Stimulated activated CD4-positive, alpha-beta T cell treated with anti-CD3 and anti-CD28 coated beads, Interleukin-2, amount 100 ng/mL, for 4 hours (primary cell): ENCODE data around the gene LRFN2.

Source experiments
- DNase-seq: peaks from one replicate; pipeline ENCODE4 v3.0.0-alpha.2; 2020; ENCODE audit warnings: low read depth

LRFN2 gene

DNA sequence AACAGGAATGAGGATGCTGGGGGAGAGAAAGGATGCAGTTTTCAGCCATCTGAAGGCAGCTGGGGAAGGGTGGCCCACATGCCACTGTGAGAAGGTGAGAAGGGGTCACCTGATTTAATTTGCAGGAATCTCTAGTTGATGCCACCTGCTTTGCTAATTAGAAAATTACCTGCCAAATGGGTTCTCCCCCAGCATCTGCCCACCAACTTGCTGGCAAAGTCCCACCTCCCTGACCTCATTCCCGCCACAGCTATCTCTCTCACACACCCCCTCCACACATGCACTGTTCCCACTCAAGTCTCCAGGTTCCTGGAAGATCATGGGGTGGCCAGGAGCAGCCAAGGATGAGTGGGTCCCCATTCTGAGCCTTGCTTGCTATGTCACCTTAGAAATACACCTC is 70.7 kb downstream of the LRFN2 start:
- DNase-seq, result no peak

DNA sequence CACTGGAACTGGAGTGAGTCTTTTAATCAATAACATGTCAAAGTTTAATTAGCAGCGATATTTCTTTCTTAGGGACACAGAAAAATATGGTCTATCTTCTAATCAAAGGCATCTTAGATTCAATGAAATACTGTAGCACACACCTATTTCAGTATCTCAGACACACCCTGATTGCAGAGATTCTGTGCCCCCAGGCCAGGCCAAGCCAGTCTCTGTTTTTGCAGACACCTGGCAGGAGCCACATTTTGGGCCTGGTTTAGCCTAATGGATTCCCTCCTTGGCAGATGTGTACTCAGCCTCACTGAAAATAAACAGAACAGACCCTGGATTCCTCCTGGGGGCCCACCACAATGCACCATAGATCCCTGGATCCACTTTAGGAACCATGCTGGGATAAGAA is 74.8 kb downstream of the LRFN2 start:
- no peak for DNase-seq

DNA sequence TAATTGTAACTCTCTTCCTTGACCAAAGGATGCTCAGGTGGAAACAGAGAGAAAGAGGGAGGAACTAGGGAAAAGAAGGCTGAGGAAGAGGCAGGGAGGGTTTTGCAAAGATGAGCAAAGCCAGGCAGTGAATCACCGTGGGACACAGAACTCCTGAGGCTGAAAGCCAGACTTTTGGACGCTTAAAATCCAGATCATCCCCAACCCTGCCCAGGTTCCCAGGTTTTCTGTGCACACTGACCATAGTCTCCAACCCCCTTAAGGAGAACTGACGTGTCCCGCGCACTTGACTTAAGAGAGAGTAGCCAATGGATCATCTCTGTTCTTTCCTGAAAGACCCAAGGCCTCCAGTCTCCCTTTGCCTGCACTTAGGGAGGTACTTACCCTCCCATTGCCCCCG is 75.3 kb downstream of the LRFN2 start:
- DNase-seq, result no peak

DNA sequence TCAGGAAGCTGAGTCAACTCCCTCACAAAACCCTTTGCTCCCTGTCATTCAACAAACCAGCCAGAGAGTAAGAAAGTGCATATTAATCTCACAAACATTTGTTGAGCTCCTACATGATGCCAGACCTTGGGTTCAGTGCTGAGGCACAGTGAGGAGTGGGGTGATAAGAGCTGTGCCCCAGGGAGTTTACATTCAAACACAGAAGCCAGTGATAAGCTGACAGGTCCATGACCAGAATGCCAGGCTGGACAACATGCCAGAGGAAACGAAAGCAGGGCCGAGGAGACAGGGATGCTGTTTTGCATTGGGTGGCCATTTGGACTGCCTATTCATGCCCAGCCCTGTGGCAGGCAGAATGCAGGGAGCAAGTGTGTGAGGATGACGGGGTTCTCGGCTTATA is 76.7 kb downstream of the LRFN2 start:
- DNase-seq, result no peak

DNA sequence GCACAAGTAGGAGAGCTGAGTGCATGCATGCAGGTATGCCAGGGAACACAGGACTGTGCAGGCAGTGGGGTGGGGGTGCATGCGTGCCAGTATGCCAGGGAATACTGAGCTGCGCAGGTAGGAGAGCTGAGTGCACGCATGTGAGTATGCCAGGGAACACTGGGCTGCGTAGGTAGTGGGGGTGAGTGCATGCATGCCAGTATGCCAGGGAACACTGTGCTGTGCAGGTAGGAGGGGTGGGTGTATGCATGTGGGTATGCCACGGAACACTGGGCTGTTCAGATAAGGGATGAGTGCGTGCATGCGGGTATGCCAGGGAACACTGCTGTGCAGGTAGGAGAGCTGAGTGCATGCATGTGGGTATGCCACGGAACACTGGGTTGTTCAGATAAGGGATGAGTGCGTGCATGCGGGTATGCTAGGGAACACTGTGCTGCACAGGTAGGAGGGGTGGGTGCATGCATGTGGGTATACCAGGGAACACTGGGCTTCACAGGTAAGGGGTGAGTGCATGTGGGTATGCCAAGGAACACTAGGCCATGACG is 77.4 kb downstream of the LRFN2 start:
- DNase-seq, result no peak

DNA sequence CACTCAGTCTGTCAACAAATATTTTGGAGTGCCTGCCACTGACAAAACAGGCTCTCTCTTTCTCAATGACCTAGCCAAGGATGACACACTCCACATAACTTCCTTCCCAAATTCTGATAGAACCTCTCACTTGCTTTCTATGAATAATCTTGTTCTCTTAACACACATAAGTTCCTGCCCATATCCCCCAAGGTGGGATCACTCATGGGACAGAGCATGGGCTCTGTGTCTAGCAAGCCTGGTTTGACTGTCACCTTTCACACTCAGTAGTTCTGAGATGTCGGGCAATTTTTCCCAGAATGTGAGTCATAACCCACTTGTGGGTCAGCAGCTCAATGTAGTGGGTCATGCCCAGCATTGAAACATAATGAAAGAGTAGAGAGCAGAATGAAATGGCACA is 78.1 kb downstream of the LRFN2 start:
- DNase-seq, result no peak

DNA sequence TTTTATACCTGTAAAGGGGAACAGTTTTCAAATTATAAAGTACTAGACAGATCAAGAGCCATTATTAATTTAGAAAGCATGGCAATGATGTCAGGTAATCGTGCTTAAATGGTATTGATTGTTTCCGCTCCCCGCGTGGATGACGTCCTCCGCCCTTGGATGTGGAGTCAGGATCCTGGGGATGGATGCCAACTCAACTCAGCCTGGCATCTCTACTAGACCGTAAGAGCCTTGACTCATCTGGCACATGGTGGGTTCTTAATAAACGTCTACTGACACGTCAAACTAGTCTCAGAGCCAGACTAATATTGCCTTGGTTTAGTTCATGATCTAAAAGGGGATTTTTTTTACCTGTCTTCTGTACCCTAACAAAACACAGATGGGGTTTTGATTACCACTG is 80.2 kb downstream of the LRFN2 start:
- no peak for DNase-seq

DNA sequence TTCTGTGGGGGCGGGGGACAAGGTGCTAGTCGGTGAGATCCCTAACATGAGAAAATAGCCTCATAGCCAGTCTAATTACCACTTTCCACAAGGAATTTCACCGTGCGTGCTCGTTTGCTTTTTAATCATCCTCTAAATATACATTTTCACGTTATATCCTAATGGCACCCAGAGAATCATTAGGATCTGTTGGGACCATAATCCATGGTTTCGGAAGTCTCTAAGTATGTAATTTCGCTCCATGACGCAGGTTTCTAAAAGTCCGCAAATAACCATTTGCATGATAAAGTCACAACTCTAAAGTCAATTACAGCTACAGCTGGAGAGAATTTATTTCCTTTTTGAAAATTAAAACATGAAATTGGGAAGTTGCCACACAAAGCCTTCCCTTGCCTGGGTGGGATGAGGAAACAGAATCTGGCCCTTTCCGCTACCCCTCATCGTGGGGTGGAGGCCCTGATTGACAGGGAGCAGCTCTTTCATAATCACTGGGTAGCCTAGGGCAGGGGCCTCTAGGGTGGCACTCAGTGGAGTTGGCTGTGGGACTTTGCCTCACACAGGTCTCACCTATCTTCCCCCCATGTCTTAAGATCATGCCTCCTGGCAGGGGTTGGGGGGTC is 81.9 kb downstream of the LRFN2 start:
- DNase-seq, result no peak

DNA sequence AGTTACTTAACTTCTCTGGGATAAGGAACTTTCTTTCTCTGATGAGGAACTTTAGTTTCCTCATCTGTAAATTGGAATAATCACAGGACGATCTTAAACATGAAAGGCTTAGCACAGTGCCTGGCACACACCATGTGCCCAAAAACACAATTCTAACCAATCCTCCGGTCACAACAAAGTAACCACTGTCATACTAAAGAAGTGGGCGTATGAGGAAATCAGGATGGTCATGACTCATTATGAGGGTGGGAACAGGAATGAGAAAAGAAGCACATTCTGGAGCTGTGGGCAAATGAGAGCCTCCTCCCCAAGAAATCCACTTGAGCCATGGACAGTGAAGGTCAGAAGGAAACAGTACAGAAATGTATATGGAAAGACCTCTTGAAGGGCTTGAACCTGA is 82.9 kb downstream of the LRFN2 start:
- no peak for DNase-seq

DNA sequence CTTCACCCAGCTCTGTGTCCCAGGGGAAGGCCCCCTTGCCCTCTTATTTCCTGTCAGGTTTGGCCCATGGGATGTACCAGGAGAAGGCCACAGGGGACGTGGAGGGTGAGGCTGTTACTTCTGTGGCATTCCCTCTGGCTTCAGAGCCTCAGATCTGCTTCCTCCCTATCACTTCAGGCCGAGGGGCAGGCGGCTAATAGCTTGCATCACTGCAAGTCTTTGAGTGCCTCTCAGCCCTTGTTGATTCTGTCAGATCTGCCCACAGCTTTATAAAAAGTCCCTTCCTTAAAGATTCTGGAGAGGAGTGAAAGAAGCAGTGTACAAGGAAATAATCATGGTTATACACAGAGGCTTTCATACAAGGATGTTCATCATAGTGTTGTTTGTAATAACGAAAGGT is 86.9 kb downstream of the LRFN2 start:
- DNase-seq, result no peak

DNA sequence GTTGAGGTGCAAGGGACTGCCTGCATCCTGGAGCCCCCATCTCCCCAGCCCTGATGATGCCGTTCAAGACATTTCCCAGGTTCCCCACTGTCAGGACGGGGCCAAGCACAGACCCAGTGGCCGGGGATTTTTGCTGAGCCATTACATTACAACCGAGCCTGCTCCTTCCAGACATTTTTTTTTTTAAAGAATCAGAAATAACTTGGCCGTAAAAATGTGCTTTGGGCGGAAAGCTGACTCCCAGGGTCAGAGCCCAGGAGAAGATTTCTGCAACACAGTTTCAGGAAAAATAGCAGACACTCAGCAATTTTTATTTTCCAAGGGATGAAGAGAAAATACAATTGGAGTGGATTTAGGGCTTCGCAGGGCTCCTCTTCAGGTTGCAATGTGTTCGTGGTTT is 87.9 kb downstream of the LRFN2 start:
- no peak for DNase-seq

DNA sequence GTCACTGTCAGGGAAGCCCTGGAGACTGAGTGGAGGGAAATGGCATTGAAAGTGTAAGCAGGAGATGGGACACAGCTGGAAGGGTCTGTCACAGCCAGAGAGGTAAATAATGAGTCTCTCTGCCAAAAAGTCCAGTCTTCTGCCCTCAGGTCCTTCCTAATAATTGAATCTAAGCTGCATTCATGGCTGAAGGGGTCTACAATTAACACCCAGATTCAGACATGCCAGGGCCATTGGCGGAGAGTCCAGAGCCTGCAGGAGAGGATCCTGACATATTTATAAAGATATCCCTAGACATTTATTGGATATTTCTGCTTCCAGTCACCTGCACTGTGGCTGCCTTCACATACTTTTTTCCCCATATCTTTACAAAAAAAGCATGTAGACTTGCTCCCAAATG is 89.0 kb downstream of the LRFN2 start:
- no peak for DNase-seq

DNA sequence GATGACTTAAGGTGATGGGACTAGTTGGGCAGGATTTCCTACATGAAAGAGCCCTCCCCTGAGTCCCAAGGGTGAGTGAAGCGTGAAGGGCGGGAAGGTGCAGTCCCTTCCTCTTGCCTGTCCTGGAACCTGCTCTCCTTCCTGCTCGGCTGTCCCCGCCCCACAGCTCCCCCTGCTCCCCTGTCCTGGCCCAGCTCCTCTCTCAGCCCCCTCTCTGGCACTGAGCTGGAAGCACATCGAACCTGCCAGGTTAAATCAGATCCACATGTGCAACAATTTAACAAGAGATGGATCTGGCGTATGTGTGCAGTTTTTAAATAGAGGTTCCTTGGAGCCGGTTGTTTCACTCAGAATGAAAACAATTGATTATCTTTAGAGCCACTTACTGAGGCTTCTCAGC is 95.0 kb downstream of the LRFN2 start:
- no peak for DNase-seq

DNA sequence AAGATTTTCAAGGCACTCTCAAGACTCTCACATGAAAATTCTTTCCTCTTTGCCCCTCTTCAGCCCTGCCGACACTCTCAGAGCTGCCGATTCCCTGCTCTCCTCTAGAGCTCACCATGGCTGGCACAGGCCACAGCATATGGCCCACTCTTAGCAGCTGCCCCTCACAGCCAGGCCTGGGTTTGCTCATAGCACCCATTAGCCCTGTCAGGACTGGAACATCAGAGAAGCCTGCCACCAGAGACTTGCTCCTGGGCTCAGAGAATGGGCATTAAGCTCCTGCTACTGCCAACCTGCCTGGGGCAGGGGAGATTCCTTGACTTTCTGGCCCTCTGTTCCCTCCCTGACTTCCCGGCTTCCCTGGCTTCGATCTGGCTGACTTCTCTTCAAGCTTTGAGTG is 96.7 kb downstream of the LRFN2 start:
- no peak for DNase-seq

DNA sequence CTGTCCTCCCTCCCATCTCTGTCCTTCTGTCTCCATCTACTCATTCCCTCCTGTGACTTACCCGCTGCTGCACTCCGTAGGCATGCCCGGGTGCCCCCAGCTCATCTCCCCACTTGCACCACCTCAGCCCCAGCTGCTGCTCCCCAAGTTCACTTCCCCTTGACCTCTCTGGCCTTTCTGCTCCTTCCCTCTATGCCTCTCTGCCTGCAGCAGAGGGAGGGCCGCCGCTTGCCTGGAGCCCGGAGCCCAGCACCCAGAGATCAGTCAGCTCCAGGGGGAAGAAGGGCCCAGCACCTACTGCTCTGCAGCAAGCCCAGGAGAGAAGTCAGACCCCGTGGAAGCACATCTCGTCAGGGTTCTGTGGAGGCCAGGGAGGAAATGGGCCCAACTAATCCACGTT is 97.4 kb downstream of the LRFN2 start:
- no peak for DNase-seq

DNA sequence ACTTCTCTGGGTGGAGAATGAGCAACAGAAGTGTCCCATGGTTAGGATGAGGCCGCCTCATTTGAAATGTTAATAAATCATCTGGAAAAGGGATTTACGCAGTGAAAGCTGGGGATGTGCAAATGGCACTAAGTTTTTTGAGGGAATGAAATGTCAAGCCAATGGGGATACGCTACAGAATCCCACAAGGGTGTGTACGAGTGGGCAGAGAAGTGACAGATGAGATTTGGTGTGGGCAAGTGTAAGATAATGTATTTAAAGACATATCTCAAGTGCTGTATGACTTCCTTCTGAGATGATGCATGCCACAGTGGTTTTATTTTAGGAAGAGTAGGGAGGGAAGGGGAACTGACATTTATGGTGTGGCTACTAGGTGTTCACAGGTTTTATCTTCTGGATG is 100.6 kb downstream of the LRFN2 start:
- no peak for DNase-seq

DNA sequence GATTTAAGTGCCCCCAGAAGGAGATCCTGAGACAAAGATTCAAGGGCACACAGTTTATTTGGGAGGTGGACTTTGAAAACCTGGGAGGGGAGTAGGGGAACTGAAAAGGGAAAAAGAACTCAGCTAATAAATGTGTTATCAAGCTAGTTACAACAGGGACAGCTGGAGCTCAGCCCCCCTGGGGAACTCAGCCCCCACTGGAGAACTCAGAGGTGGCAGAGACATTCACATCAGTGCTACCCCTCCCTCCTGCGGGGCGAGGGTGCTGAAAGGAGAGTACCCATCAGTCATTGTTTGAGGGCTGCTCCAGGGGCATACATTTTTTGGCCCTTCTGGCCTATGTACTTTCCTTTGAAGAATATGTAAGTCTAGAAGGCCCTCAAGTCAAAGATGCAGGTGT is 101.4 kb downstream of the LRFN2 start:
- no peak for DNase-seq

DNA sequence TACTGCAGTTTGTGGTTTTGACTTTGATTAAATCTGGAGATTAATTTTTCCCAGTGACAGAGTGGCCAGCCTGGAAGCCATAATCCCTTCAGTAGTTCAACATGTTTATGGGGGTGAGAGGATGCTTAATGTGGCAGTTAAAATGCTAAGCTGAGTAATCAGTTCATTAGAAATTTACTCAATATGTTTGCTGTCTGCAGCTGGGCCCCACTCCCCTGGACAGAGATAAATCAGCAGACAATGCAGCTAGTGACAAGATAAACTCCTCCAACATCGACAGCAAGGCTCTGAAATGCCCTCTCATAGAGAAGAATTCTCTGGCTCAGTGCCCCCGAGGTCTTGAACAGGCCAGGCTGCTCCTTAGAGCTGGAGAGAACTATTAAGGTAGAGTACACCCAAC is 101.9 kb downstream of the LRFN2 start:
- no peak for DNase-seq

DNA sequence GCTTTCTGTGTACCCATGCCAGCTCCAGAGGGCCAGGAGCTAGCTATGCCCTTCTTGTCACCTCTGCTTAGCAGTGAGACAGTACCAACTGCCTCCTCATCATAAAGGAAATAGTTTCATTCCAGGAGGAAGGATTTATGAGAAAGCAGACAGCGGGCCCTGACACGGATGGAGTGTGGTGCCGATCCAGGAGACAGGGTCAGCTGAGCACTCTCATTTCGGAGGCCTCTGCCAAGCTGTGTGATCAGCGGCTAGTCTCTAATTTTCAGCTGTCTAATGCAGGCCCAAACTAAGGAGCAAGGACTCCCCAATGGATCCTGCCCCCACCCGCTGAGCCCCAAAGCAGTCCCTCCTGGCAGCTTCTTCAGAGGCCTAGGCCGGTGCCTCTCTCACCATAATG is 103.1 kb downstream of the LRFN2 start:
- DNase-seq, result no peak

DNA sequence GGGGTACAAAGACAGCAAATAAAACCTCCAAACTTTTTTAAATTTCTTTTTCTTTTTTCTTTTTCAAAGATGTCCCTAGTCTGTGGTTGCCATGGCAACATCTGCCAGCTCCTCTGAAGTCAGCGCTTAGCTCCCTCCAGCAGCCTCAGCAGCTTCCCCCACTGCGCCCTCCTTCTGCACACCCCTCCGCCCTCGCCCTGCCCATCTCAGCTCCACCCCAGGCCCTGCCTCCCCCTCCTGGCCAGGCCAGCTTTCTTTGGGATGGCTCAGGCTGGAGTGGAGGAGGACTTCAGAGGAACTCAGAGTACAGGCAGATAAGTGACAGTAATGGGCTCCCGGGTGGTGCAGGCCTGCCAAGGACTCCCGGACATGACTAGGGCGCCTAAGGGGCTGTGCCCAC is 104.6 kb downstream of the LRFN2 start:
- no peak for DNase-seq

DNA sequence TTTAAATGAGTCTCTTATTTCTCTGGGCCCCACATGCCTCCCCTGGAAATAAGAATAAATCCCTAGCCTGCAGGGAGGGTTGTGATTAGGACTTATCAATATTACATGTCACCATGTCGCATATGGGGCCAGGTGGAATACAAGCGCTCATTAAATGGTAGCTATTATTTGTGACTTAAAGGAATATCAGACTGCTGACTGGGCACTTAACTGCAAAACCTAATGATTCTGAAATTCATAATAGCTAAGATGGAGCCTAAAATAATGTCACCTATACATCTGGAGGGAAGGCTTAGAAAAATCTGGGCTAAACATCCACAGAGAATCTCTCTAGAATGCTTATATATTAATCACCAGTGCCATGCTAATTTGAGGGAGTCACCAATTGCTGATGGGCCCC is 106.5 kb downstream of the LRFN2 start:
- no peak for DNase-seq

DNA sequence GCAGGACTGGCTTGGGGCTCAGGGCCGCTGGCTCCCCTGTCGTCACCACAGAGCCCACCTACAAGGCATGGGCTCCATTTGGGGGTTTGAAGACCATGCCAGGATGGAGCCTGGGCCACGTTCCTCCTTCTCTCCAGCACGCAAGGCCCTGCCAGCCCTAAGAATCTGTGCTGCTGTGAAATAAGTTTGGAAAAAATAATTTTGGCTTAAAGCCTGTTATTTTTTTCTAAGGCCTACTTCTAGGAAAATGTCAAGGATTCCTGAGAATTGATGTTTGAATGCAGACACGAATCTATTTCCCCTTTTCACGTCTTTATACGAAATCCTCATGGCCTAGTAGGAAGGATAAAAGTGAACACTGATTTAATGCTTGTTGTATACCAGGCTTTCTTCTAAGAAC is 107.5 kb downstream of the LRFN2 start:
- no peak for DNase-seq

DNA sequence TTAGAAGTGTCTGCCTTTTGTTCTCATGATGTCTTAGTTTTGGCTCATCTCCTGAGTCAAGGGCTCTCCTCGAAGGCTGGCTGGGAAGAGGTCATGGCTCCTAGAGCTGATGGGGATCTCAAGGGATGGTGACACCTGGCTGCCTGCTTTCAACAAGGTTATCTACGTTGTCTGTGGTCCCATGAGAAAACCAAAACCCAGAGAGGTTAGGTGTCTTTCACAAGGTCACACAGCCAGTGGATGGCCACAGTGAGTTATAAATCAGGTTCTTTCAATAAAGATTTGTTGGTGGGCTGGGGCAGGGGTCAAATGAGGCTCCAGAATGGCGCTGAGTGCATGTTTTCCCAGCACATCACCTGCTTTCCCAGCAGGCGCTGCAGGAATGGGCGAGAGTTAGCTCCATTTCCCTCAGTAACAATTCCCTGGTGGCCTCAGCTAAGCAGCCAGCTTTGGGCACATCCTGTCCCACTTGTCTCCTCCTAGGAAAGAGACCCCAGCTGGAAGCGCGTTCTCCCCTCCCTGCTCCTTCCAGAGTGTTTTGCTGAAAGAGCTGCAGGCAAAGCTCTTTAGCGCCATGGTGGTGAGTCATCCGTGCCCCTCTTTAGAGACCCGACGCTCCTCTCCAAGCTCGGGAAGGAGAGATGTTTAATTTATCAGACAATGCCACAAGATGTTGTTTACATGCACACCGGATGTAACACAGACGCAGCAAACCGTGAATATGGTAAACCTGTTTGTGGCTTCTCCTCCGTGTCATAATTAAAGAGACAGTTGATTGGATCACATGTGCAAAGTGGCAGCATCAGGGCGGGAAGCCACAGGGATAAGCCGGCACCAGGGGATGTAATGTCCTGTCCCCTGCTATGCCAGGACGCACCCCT is 109.7 kb downstream of the LRFN2 start:
- DNase-seq, result no peak

DNA sequence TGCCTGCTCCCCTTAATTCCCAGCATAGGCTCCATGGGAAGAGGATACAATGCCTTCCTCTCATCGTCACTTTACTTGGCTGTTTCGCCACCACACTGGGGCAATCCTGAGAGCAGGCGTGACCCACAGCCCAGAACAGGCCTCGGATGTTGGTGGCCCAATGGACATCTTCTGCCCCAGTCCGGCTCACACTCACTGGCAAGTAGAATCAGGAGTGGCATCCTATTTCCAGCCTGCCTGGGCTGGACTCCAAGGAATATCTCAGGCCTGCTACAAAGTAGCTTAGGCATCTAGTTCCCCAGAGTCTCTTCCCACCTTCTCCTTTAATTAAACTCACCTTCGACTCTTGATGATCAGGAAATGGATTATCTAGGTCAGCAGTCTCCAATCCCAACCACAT is 110.5 kb downstream of the LRFN2 start:
- no peak for DNase-seq
